ENCODE results near the gene PPP1R36.
"Not testable (repeated sequence)": the region's sequence is repeated elsewhere in the genome, so short reads cannot be mapped to it uniquely, and the experiment has no call there.

Gene PPP1R36

DNA sequence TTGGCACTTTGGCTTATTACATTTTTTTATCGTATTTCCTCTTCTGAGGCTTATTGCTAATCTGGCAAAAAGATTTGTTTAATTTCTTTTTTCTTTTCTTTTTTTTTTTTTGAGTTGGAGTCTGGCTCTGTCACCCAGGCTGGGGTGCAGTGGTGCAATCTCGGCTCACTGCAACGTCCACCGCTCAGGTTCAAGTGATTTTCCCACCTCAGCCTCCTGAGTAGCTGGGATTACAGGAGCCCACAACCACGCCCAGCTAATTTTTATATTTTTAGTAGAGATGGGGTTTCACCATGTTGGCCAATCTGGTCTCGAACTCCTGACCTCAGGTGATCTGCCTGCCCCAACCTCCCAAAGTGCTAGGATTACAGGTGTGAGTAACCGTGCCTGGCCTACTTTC, 19.9 kb downstream of the PPP1R36 start:
- H3K36me3 Mint-ChIP-seq; H3K27ac Mint-ChIP-seq; H3K27me3 Mint-ChIP-seq; H3K4me1 Mint-ChIP-seq (ENCODE audit: low read depth); H3K9me3 Mint-ChIP-seq (ENCODE audit: low read depth); H3K4me3 Mint-ChIP-seq: not testable (repeated sequence)

GRCh38 chr14:64572386-64573104, 22.8 kb downstream of the PPP1R36 start:
- H3K9me3 Mint-ChIP-seq (ENCODE audit: low read depth) = no peaks in the 10 kb centered on the region
- H3K27ac Mint-ChIP-seq = no peak overlapping the region
- no peak overlapping the region for H3K4me3 Mint-ChIP-seq
- H3K4me1 Mint-ChIP-seq (ENCODE audit: low read depth) = no peaks in the 10 kb centered on the region
- H3K27me3 Mint-ChIP-seq = no peaks in the 10 kb centered on the region
- H3K36me3 Mint-ChIP-seq = no peaks in the 10 kb centered on the region

GRCh38 chr14:64573109-64573508, 23.3 kb downstream of the PPP1R36 start:
- H3K4me1 Mint-ChIP-seq (ENCODE audit: low read depth) = no peaks in the 10 kb centered on the region
- no peaks in the 10 kb centered on the region for H3K27me3 Mint-ChIP-seq
- no peaks in the 10 kb centered on the region for H3K36me3 Mint-ChIP-seq
- H3K9me3 Mint-ChIP-seq (ENCODE audit: low read depth) = no peaks in the 10 kb centered on the region
- H3K27ac Mint-ChIP-seq = no peak overlapping the region
- no peak overlapping the region for H3K4me3 Mint-ChIP-seq

GRCh38 chr14:64574371-64575107, 24.8 kb downstream of the PPP1R36 start:
- no peaks in the 10 kb centered on the region for H3K36me3 Mint-ChIP-seq
- no peak overlapping the region for H3K4me3 Mint-ChIP-seq
- no peaks in the 10 kb centered on the region for H3K9me3 Mint-ChIP-seq (ENCODE audit: low read depth)
- H3K27ac Mint-ChIP-seq = no peak overlapping the region
- H3K27me3 Mint-ChIP-seq = no peaks in the 10 kb centered on the region
- no peaks in the 10 kb centered on the region for H3K4me1 Mint-ChIP-seq (ENCODE audit: low read depth)

GRCh38 chr14:64577211-64577610, 27.4 kb downstream of the PPP1R36 start:
- Mint-ChIP-seq H3K27ac (no peak overlapping the region), H3K9me3 (ENCODE audit: low read depth) (no peaks in the 10 kb centered on the region)

GRCh38 chr14:64580467-64580866, 30.7 kb downstream of the PPP1R36 start:
- no peak overlapping the region for H3K27ac Mint-ChIP-seq
- H3K4me3 Mint-ChIP-seq = no peak overlapping the region
- H3K4me1 Mint-ChIP-seq (ENCODE audit: low read depth) = no peaks in the 10 kb centered on the region
- H3K36me3 Mint-ChIP-seq = no peaks in the 10 kb centered on the region
- no peaks in the 10 kb centered on the region for H3K9me3 Mint-ChIP-seq (ENCODE audit: low read depth)
- H3K27me3 Mint-ChIP-seq = no peaks in the 10 kb centered on the region

More at GRCh38 chr14:64577211-64577610, 27.4 kb downstream of the PPP1R36 start:
- no peaks in the 10 kb centered on the region for H3K36me3 Mint-ChIP-seq
- no peak overlapping the region for H3K4me3 Mint-ChIP-seq
- H3K4me1 Mint-ChIP-seq (ENCODE audit: low read depth) = no peaks in the 10 kb centered on the region
- no peaks in the 10 kb centered on the region for H3K27me3 Mint-ChIP-seq

GRCh38 chr14:64581363-64581762, 31.6 kb downstream of the PPP1R36 start:
- no peak overlapping the region for H3K27ac Mint-ChIP-seq
- H3K36me3 Mint-ChIP-seq = no peaks in the 10 kb centered on the region
- no peaks in the 10 kb centered on the region for H3K9me3 Mint-ChIP-seq (ENCODE audit: low read depth)
- no peaks in the 10 kb centered on the region for H3K4me1 Mint-ChIP-seq (ENCODE audit: low read depth)
- H3K4me3 Mint-ChIP-seq = no peak overlapping the region
- no peaks in the 10 kb centered on the region for H3K27me3 Mint-ChIP-seq

GRCh38 chr14:64581817-64582216, 32.1 kb downstream of the PPP1R36 start:
- no peaks in the 10 kb centered on the region for H3K4me1 Mint-ChIP-seq (ENCODE audit: low read depth)
- H3K4me3 Mint-ChIP-seq = no peak overlapping the region
- H3K9me3 Mint-ChIP-seq (ENCODE audit: low read depth) = no peaks in the 10 kb centered on the region
- H3K27me3 Mint-ChIP-seq = no peaks in the 10 kb centered on the region
- H3K36me3 Mint-ChIP-seq = no peaks in the 10 kb centered on the region
- H3K27ac Mint-ChIP-seq = no peak overlapping the region

GRCh38 chr14:64584190-64584589, 34.4 kb downstream of the PPP1R36 start:
- H3K4me1 Mint-ChIP-seq (ENCODE audit: low read depth) = no peaks in the 10 kb centered on the region
- H3K4me3 Mint-ChIP-seq = no peak overlapping the region
- H3K36me3 Mint-ChIP-seq = no peaks in the 10 kb centered on the region
- no peak overlapping the region for H3K27ac Mint-ChIP-seq
- no peaks in the 10 kb centered on the region for H3K27me3 Mint-ChIP-seq
- no peaks in the 10 kb centered on the region for H3K9me3 Mint-ChIP-seq (ENCODE audit: low read depth)

GRCh38 chr14:64591809-64592208, 42.0 kb downstream of the PPP1R36 start:
- Mint-ChIP-seq H3K9me3 (ENCODE audit: low read depth) (no peaks in the 10 kb centered on the region), H3K4me1 (ENCODE audit: low read depth) (no peaks in the 10 kb centered on the region), H3K27ac (no peak overlapping the region), H3K4me3 (no peak overlapping the region), H3K27me3 (no peaks in the 10 kb centered on the region), H3K36me3 (no peaks in the 10 kb centered on the region)

DNA sequence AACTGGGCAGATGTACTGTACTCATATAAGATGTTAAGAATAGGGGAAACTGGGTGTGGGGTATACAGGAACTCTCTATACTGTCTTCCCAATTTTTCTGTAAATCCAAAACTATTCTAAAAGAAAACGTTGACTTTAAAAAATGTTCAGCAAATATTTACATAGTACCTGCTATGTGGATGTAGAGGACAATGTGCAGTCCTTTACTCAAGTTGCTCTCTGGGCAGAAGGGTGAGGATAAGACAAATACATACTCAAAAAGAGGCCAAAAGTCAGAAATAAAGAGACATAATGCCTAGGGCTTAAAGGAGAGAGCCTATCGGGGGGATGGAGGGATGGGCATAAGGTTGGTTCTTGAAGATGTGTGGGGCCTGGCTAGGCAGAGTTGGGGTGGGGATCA, 44.7 kb downstream of the PPP1R36 start:
- H3K4me3 Mint-ChIP-seq = no peak overlapping the region
- H3K9me3 Mint-ChIP-seq (ENCODE audit: low read depth) = no peaks in the 10 kb centered on the region
- no peaks in the 10 kb centered on the region for H3K36me3 Mint-ChIP-seq
- no peaks in the 10 kb centered on the region for H3K4me1 Mint-ChIP-seq (ENCODE audit: low read depth)
- H3K27me3 Mint-ChIP-seq = no peaks in the 10 kb centered on the region
- no peak overlapping the region for H3K27ac Mint-ChIP-seq

- H3K4me3 Mint-ChIP-seq = no peak overlapping the region
- no peaks in the 10 kb centered on the region for H3K9me3 Mint-ChIP-seq (ENCODE audit: low read depth)
- H3K36me3 Mint-ChIP-seq = no peaks in the 10 kb centered on the region
- H3K27ac Mint-ChIP-seq = no peak overlapping the region
- H3K27me3 Mint-ChIP-seq = peaks cover 2% of the 10 kb centered on the region
- no peaks in the 10 kb centered on the region for H3K4me1 Mint-ChIP-seq (ENCODE audit: low read depth)
Measured at GRCh38 chr14:64598404-64598803, 48.6 kb downstream of the PPP1R36 start.

- Mint-ChIP-seq H3K27me3 (peaks cover 4% of the 10 kb centered on the region), H3K4me1 (ENCODE audit: low read depth) (no peaks in the 10 kb centered on the region), H3K9me3 (ENCODE audit: low read depth) (no peaks in the 10 kb centered on the region), H3K27ac (no peak overlapping the region), H3K36me3 (no peaks in the 10 kb centered on the region), H3K4me3 (no peak overlapping the region)
Measured at GRCh38 chr14:64601571-64601970, 51.8 kb downstream of the PPP1R36 start.

DNA sequence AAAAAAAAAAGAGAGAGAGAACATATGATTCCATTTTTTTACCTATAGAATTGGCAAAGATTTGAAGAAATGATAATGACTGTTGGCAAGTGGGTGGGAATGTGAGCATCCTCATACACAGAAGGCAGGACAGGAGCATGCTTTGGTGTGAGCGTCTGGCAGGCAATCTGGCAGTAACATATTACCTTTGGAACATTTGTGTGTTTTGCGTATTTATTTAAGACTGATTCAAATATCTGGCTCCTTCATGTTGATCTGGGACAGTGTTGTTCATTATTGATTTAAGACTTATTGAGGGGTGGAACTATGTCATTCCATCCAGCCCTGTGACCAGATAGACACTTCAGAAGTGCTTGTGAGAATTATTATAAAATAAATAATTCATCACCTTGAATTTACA, 53.1 kb downstream of the PPP1R36 start:
- Mint-ChIP-seq H3K4me3 (no peak overlapping the region), H3K27me3 (peaks cover 4% of the 10 kb centered on the region), H3K4me1 (ENCODE audit: low read depth) (no peaks in the 10 kb centered on the region), H3K27ac (no peak overlapping the region), H3K9me3 (ENCODE audit: low read depth) (no peaks in the 10 kb centered on the region), H3K36me3 (no peaks in the 10 kb centered on the region)

GRCh38 chr14:64604001-64604400, 54.2 kb downstream of the PPP1R36 start:
- no peak overlapping the region for H3K4me3 Mint-ChIP-seq
- H3K27me3 Mint-ChIP-seq = peaks cover 4% of the 10 kb centered on the region
- no peaks in the 10 kb centered on the region for H3K4me1 Mint-ChIP-seq (ENCODE audit: low read depth)
- no peaks in the 10 kb centered on the region for H3K36me3 Mint-ChIP-seq
- H3K27ac Mint-ChIP-seq = no peak overlapping the region
- no peaks in the 10 kb centered on the region for H3K9me3 Mint-ChIP-seq (ENCODE audit: low read depth)

GRCh38 chr14:64604881-64605280, 55.1 kb downstream of the PPP1R36 start:
- Mint-ChIP-seq H3K27ac (no peak overlapping the region), H3K27me3 (peaks cover 4% of the 10 kb centered on the region), H3K4me1 (ENCODE audit: low read depth) (no peaks in the 10 kb centered on the region), H3K4me3 (no peak overlapping the region), H3K36me3 (no peaks in the 10 kb centered on the region), H3K9me3 (ENCODE audit: low read depth) (no peaks in the 10 kb centered on the region)

All from activated naive CD8-positive, alpha-beta T cell (primary cell).